Natural killer cell (primary cell): Measurements from ENCODE around the gene RASGRF1. TPM values are rescaled to one million over a fixed set of nuclear protein-coding genes. Genes with fewer than 3 reads are reported as not detected.

Source experiments
- ATAC-seq, 3 donors: fragments of 150-1000 bp in 2 of 3; fragments of 200-7000 bp in 1 of 3; cut with Tn5 transposase; 1 replicate in 1 of 3; 2 replicates in 2 of 3; pipeline ENCODE4 v1.10.0; 2021; ENCODE audit warnings: mild to moderate bottlenecking in 2 of 3, moderate library complexity in 2 of 3
- DNase-seq, 2 donors: peaks; one replicate each; pipeline versions ENCODE4 v3.0.0 to v3.0.0-alpha.2; 2013 to 2021; ENCODE audit warnings: mixed read lengths in 1 of 2
- H3K27ac ChIP-seq: one replicate; pipeline ENCODE4 v1.5.1; 2013; ENCODE audit warnings: mild to moderate bottlenecking, low read length
- H3K27me3 ChIP-seq: one replicate; pipeline ENCODE4 v1.6.1; 2013; ENCODE audit warnings: low read length; ENCODE audit not compliant: control insufficient read depth, insufficient read depth
- H3K36me3 ChIP-seq: one replicate; pipeline ENCODE4 v1.6.1; 2013; ENCODE audit warnings: low read length; ENCODE audit not compliant: control insufficient read depth, insufficient read depth
- H3K4me1 ChIP-seq: one replicate; pipeline ENCODE4 v1.6.1; 2013; ENCODE audit warnings: low read length; ENCODE audit not compliant: control insufficient read depth, insufficient read depth
- H3K4me3 ChIP-seq: one replicate; pipeline ENCODE4 v1.5.1; 2013; ENCODE audit warnings: low read length
- H3K9me3 ChIP-seq: one replicate; pipeline ENCODE4 v1.6.1; 2013; ENCODE audit warnings: low read length; ENCODE audit not compliant: control insufficient read depth, insufficient read depth
- H3K27ac Mint-ChIP-seq, 2 donors: one replicate each; pipeline ENCODE4 v1.8.0; 2022; ENCODE audit warnings: mild to moderate bottlenecking in 2 of 2, mixed read lengths in 2 of 2, moderate library complexity in 1 of 2
- H3K27me3 Mint-ChIP-seq, 2 donors: one replicate each; pipeline ENCODE4 v1.8.0; 2022; ENCODE audit warnings: low read depth in 2 of 2, mixed read lengths in 2 of 2
- H3K36me3 Mint-ChIP-seq: one replicate; pipeline ENCODE4 v1.8.0; 2022; ENCODE audit warnings: mixed read lengths
- H3K4me1 Mint-ChIP-seq, 2 donors: one replicate each; pipeline ENCODE4 v1.8.0; 2022; ENCODE audit warnings: mixed read lengths in 2 of 2
- H3K4me3 Mint-ChIP-seq: one replicate; pipeline ENCODE4 v1.8.0; 2022; ENCODE audit warnings: mild to moderate bottlenecking, moderate library complexity, mixed read lengths
- H3K9me3 Mint-ChIP-seq, 2 donors: one replicate each; pipeline ENCODE4 v1.8.0; 2022; ENCODE audit warnings: mixed read lengths in 2 of 2
- CTCF ChIP-seq: fragments of 200-600 bp; IDR thresholded peaks from one replicate; pipeline ENCODE4 v1.8.0; 2022; ENCODE audit warnings: antibody characterized with exemption
- WGBS: methylation state at CpG from one replicate; pipeline ENCODE4 v1.1.7; 2013; ENCODE audit warnings: missing lambda C conversion rate; ENCODE audit not compliant: insufficient coverage; 5-methylcytosine and 5-hydroxymethylcytosine counted together
- intact Hi-C: fragments of 100-400 bp; cut with micrococcal nuclease; formaldehyde crosslinking; loops from one replicate; pipeline ENCODE4 v1.14.2; 2022
- total RNA-seq, 4 donors: library from RNA; stranded (reverse); fragments of 120-200 nt in 1 of 4; gene quantifications; one replicate each; pipeline versions ENCODE4 v1.2.3 to v1.2.4, GENCODE V29; 2013 to 2022

RASGRF1 gene
- total RNA-seq, 3 donors from 2014 or later (not counting 1 experiment from before 2014, with no cell fraction given), result not detected

DNA sequence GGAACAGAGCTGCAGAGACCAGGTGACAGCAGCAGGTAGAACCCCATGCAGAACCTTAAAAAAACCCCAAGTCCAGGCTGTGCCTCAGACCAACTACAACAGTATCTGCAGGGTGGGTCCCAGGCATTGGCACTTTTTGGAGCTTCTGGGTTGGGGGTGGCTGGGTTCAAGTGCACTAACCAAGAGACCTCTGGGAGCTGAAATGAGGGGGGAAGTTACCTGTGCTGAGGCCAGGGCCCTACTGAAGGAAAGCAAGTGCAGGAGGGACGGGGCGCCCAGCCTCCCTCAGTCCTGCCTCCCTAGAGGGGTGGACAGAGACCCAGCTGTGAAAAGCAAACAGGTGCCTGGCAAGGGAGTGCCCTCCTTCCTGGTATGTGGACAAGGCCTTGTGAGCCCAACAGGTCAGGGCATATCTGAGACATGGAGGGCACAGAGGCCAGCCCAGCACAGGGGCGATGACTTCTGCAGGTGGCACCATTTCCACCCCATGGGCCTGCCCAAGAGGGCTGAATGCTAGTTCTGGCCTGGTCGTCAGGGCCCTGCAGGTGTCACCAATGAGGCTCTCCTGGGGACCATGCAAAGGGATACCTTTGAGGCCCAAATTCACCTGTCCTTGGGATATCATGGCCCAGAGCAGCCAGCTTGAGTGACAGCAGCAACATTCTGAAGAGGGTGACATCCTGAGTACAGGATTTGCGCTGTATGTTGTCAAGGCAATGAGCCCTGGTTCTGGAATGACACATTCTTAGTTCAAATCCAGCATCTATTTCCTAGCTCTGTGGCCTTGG, 164.4 kb downstream of the RASGRF1 start:
- H3K36me3 Mint-ChIP-seq, result no peaks in the 10 kb centered on the region
- no peaks in the 10 kb centered on the region for H3K9me3 Mint-ChIP-seq
- no peak overlapping the region for H3K27ac Mint-ChIP-seq
- H3K4me3 ChIP-seq, result no peak overlapping the region
- no peaks in the 10 kb centered on the region for H3K4me1 Mint-ChIP-seq
- H3K4me1 ChIP-seq, result no peaks in the 10 kb centered on the region
- DNase-seq (no peak), ATAC-seq (no peak)
- intact Hi-C loops, result no loop called here
- no peak for TF ChIP-seq CTCF
- H3K36me3 ChIP-seq, result peaks cover 23% of the 10 kb centered on the region
- 92% methylated on average over 5 of the region's 5 CpGs for WGBS
- no peak overlapping the region for H3K4me3 Mint-ChIP-seq
- H3K27ac ChIP-seq, result no peak overlapping the region
- H3K27me3 ChIP-seq, result no peaks in the 10 kb centered on the region
- no peaks in the 10 kb centered on the region for H3K27me3 Mint-ChIP-seq
- H3K9me3 ChIP-seq, result no peaks in the 10 kb centered on the region

GRCh38 chr15:78925076-78925624, 165.4 kb downstream of the RASGRF1 start:
- Mint-ChIP-seq H3K27ac (no peak overlapping the region), H3K4me3 (no peak overlapping the region), H3K36me3 (no peaks in the 10 kb centered on the region), H3K9me3 (no peaks in the 10 kb centered on the region), H3K4me1 (no peaks in the 10 kb centered on the region), H3K27me3 (no peaks in the 10 kb centered on the region)
- DNase-seq (no peak), ATAC-seq (no peak)
- Histone ChIP-seq H3K36me3 (peaks cover 24% of the 10 kb centered on the region), H3K27ac (no peak overlapping the region), H3K27me3 (no peaks in the 10 kb centered on the region), H3K4me1 (no peaks in the 10 kb centered on the region), H3K4me3 (no peak overlapping the region), H3K9me3 (no peaks in the 10 kb centered on the region)
- no peak for TF ChIP-seq CTCF
- 96% methylated on average over 9 of the region's 10 CpGs for WGBS
- intact Hi-C loops, result no loop called here

- Mint-ChIP-seq H3K9me3 (no peaks in the 10 kb centered on the region), H3K4me3 (no peak overlapping the region), H3K4me1 (no peaks in the 10 kb centered on the region), H3K27ac (peak overlapping the region in 1 of 2 donors; percentile 54), H3K36me3 (no peaks in the 10 kb centered on the region), H3K27me3 (no peaks in the 10 kb centered on the region)
- peaks cover 32% of the 10 kb centered on the region for H3K36me3 ChIP-seq
- no peak for DNase-seq
- intact Hi-C loops, result no loop called here
- H3K27me3 ChIP-seq, result no peaks in the 10 kb centered on the region
- no peaks in the 10 kb centered on the region for H3K9me3 ChIP-seq
- 96% methylated on average over 17 of the region's 18 CpGs for WGBS
- H3K27ac ChIP-seq, result no peak overlapping the region
- TF ChIP-seq CTCF, result no peak
- no peak overlapping the region for H3K4me3 ChIP-seq
- H3K4me1 ChIP-seq, result no peaks in the 10 kb centered on the region
- no peak for ATAC-seq
Measured at GRCh38 chr15:78923480-78924360, 166.9 kb downstream of the RASGRF1 start.
